ENCODE results near the gene ANXA5.

The ANXA5 gene

GRCh38 chr4:121632636-121633035, 64.1 kb downstream of the ANXA5 start:
- DNase-seq, result no peak
